WERI-Rb-1 (cell line): ENCODE measurements around the gene QSOX1.

Experiments
- DNase-seq: peaks from one replicate; pipeline ENCODE4 v3.0.0-alpha.2; 2020
- H3K27ac ChIP-seq: fragments of 250-450 bp; sonication (Bioruptor Pico); 2 replicates; pipeline ENCODE4 v1.5.1; 2020; ENCODE audit warnings: mild to moderate bottlenecking, moderate library complexity
- H3K27me3 ChIP-seq: fragments of 250-450 bp; sonication (Bioruptor Pico); 2 replicates; pipeline ENCODE4 v1.5.1; 2021; ENCODE audit warnings: mild to moderate bottlenecking, low read depth, moderate library complexity; ENCODE audit not compliant: insufficient read depth, severe bottlenecking
- H3K36me3 ChIP-seq: fragments of 250-450 bp; sonication (Bioruptor Pico); 2 replicates; pipeline ENCODE4 v1.5.1; 2020; ENCODE audit warnings: mild to moderate bottlenecking, moderate library complexity
- H3K4me3 ChIP-seq: 2 replicates; pipeline ENCODE4 v1.5.1; 2011; ENCODE audit warnings: low read depth, mild to moderate bottlenecking, control low read depth, low read length
- H3K9me3 ChIP-seq: fragments of 250-450 bp; sonication (Bioruptor Pico); 2 replicates; pipeline ENCODE4 v1.5.1; 2021; ENCODE audit warnings: mild to moderate bottlenecking, moderate library complexity; ENCODE audit not compliant: severe bottlenecking
- TF ChIP-seq, protein P1 (sequence below): IDR thresholded peaks from 2 replicates; pipeline ENCODE4 v1.5.1; 2011; ENCODE audit warnings: low read depth, mild to moderate bottlenecking, control low read depth, inconsistent platforms, low read length

QSOX1 gene, protein sequence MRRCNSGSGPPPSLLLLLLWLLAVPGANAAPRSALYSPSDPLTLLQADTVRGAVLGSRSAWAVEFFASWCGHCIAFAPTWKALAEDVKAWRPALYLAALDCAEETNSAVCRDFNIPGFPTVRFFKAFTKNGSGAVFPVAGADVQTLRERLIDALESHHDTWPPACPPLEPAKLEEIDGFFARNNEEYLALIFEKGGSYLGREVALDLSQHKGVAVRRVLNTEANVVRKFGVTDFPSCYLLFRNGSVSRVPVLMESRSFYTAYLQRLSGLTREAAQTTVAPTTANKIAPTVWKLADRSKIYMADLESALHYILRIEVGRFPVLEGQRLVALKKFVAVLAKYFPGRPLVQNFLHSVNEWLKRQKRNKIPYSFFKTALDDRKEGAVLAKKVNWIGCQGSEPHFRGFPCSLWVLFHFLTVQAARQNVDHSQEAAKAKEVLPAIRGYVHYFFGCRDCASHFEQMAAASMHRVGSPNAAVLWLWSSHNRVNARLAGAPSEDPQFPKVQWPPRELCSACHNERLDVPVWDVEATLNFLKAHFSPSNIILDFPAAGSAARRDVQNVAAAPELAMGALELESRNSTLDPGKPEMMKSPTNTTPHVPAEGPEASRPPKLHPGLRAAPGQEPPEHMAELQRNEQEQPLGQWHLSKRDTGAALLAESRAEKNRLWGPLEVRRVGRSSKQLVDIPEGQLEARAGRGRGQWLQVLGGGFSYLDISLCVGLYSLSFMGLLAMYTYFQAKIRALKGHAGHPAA

DNA sequence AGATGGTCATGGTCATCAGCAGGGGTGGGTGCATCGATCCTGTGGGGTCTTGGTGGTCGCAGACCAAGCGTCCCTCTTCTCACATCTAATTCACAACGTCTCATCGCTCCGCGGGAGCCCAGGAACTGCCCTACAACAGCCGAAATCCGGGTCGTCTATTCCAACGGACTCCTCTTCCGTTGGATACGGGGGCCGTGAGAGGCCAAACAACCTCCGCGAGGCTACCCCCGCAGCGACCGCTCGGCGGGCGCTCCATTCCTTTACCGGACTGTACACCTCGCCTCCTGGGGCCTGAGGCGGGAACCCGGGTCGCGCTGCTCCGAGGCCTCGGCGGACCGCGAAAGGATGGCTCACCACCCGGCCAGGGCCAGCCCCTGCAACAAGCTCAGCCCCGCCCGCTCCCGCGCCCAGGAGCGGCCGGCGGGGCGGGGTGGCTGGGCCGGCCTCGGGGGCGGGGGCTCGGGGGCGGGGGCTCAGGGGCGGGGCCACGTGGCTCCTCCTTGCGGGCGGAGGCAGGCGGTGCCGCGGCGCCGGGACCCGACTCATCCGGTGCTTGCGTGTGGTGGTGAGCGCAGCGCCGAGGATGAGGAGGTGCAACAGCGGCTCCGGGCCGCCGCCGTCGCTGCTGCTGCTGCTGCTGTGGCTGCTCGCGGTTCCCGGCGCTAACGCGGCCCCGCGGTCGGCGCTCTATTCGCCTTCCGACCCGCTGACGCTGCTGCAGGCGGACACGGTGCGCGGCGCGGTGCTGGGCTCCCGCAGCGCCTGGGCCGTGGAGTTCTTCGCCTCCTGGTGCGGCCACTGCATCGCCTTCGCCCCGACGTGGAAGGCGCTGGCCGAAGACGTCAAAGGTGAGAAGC is at the start of gene QSOX1:
Gene QSOX1 (plus strand): TSS at position 545 of the 857 bp plus-strand sequence. CDS start 39 bp downstream, at position 584.
- Histone ChIP-seq H3K4me3 (peak within 1 kb of the TSS; percentile 97), H3K36me3 (peaks cover 3% of the 10 kb centered on the region), H3K9me3 (no peaks in the 10 kb centered on the region), H3K27me3 (no peaks in the 10 kb centered on the region), H3K27ac (peak within 1 kb of the TSS; percentile 97)
- DNase-seq: peak; percentile 90
- TF ChIP-seq, protein P1, sequence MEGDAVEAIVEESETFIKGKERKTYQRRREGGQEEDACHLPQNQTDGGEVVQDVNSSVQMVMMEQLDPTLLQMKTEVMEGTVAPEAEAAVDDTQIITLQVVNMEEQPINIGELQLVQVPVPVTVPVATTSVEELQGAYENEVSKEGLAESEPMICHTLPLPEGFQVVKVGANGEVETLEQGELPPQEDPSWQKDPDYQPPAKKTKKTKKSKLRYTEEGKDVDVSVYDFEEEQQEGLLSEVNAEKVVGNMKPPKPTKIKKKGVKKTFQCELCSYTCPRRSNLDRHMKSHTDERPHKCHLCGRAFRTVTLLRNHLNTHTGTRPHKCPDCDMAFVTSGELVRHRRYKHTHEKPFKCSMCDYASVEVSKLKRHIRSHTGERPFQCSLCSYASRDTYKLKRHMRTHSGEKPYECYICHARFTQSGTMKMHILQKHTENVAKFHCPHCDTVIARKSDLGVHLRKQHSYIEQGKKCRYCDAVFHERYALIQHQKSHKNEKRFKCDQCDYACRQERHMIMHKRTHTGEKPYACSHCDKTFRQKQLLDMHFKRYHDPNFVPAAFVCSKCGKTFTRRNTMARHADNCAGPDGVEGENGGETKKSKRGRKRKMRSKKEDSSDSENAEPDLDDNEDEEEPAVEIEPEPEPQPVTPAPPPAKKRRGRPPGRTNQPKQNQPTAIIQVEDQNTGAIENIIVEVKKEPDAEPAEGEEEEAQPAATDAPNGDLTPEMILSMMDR: peak; percentile 13; the same call in 1 of the 2 replicates

DNA sequence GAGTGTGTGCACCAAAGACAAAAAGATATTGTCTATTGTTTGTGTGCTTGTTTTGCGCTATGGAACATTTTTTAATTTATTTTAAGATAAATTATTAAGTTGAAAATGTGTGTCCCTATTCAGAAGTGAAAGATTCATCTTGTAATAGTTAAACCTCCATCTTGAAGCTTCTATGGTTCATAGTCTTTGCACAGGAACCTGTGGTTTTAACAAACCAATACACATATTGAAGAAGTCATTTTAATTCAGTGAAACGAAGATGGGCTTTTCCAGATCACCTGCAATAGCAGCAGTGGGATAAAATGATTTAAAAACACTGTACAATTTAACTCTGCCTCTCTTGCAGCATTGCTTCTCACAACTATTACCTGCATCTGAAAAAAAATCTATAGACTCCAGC is 42.6 kb upstream of the QSOX1 start:
- DNase-seq: no peak
- TF ChIP-seq, protein P1: no peak
- no peak overlapping the region for H3K27ac ChIP-seq
- H3K9me3 ChIP-seq: no peaks in the 10 kb centered on the region
- H3K27me3 ChIP-seq: no peaks in the 10 kb centered on the region
- H3K36me3 ChIP-seq: peaks cover 40% of the 10 kb centered on the region
- H3K4me3 ChIP-seq: no peak overlapping the region

DNA sequence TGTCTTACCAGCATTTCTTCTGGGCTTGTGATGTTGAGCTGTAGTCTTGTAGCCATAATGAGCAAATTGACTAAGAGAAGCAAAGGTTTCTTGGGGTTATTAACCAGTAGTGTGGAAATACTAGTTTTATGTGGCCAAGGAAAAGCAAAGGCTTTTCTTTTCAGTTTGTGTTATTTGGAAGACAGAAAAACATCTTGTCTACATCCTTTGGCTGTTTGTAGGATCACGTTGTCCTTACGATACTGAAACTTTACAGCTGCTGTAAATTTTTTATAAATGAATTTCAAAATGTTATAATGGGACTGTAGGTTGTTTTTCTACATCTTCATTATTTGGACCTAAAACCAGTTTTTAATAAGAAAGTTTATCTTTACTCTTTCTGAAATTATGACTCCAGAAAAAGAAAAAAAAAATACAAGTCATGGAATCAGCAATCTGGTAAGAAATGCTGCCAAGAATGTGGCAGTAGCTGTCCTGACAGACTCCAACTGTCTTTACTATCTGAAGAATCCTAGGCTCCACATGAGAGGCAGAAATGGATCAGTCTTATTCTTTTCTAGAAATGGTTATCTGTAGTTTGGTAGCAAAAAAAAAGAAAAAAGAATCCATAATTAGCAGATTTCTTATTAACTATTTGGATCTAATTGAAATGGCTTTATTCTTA is 41.6 kb upstream of the QSOX1 start:
- no peak for DNase-seq
- H3K27ac ChIP-seq: no peak overlapping the region
- H3K9me3 ChIP-seq: no peaks in the 10 kb centered on the region
- no peaks in the 10 kb centered on the region for H3K27me3 ChIP-seq
- peaks cover 38% of the 10 kb centered on the region for H3K36me3 ChIP-seq
- TF ChIP-seq, protein P1: no peak
- H3K4me3 ChIP-seq: no peak overlapping the region

DNA sequence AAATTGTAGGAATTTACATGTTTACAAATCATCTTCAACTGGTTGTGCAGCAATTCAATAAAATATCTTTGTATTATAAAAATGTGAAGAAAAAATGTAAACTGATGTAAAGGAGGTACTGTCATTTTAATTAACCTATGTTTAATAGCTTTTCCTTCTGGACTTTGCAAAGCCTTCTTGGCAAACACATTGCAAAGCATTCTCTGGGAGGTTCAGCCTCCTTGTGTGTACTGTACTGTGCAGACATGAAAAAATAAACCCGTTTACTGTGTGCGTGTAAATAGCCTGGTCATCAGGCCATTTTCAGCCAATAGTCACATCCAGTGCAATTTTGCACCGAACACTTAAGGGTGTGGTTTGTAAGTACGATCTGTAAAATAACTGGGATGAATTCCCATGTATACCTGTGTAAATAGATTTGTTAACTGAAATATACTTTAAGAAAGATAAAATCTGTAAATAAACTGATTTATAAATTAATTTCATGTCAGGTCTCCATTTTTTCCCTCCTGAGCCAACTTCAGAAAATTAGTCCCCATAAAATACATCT is 40.2 kb upstream of the QSOX1 start:
- H3K27ac ChIP-seq: no peak overlapping the region
- H3K4me3 ChIP-seq: no peak overlapping the region
- TF ChIP-seq, protein P1: no peak

More for the DNA sequence above, 40.2 kb upstream of the QSOX1 start:
- DNase-seq: no peak
- Histone ChIP-seq H3K9me3 (no peaks in the 10 kb centered on the region), H3K36me3 (peaks cover 31% of the 10 kb centered on the region), H3K27me3 (no peaks in the 10 kb centered on the region)
